Neural cell (in vitro differentiated cells): ENCODE measurements around the gene FBXO10. TPM values are rescaled to one million over a fixed set of nuclear protein-coding genes. Genes with fewer than 3 reads are reported as not detected.

ENCODE experiments used
- H2AFZ ChIP-seq: fragments of 200-600, 300-800 bp; sonication (generic), shearing (Covaris generic); 2 replicates; pipeline ENCODE4 v1.6.0; 2014; ENCODE audit warnings: low read depth, mild to moderate bottlenecking, antibody characterized with exemption, low read length, moderate library complexity
- H3F3A ChIP-seq: fragments of 200-600 bp; shearing (Covaris generic); 2 replicates; pipeline ENCODE4 v1.6.1; 2016; ENCODE audit warnings: mild to moderate bottlenecking, moderate library complexity, mixed read lengths, antibody characterized with exemption, low read length; ENCODE audit not compliant: insufficient read depth, poor library complexity, severe bottlenecking
- H3K27ac ChIP-seq: fragments of 200-600, 300-800 bp; sonication (generic), shearing (Covaris generic); 2 replicates; pipeline ENCODE4 v1.5.1; 2014; ENCODE audit warnings: mild to moderate bottlenecking, low read length, moderate library complexity
- H3K27me3 ChIP-seq: fragments of 300-800, 200-600 bp; sonication (generic), shearing (Covaris generic); 2 replicates; pipeline ENCODE4 v1.6.0; 2014; ENCODE audit warnings: mild to moderate bottlenecking, low read depth, low read length, moderate library complexity; ENCODE audit not compliant: insufficient read depth
- H3K36me3 ChIP-seq: fragments of 300-800, 200-600 bp; sonication (generic), shearing (Covaris generic); 2 replicates; pipeline ENCODE4 v1.5.1; 2014; ENCODE audit warnings: mild to moderate bottlenecking, antibody characterized with exemption, low read length, moderate library complexity; ENCODE audit not compliant: insufficient read depth
- H3K4me2 ChIP-seq: fragments of 300-800, 200-600 bp; sonication (generic), shearing (Covaris generic); 2 replicates; pipeline ENCODE4 v1.6.0; 2014; ENCODE audit warnings: mild to moderate bottlenecking, low read length
- H3K4me3 ChIP-seq: fragments of 300-800, 200-600 bp; sonication (generic), shearing (Covaris generic); 2 replicates; pipeline ENCODE4 v1.5.1; 2014; ENCODE audit warnings: mild to moderate bottlenecking, low read length, moderate library complexity
- H3K79me2 ChIP-seq: fragments of 200-600 bp; shearing (Covaris generic); replicated peaks from 2 replicates; pipeline ENCODE4 v1.6.0; 2014; ENCODE audit warnings: mild to moderate bottlenecking, low read length, moderate library complexity; ENCODE audit not compliant: insufficient read depth
- H3K9ac ChIP-seq: fragments of 300-800, 200-600 bp; sonication (generic), shearing (Covaris generic); 2 replicates; pipeline ENCODE4 v1.6.1; 2016; ENCODE audit warnings: mild to moderate bottlenecking, low read length, mixed read lengths
- H3K9me2 ChIP-seq: fragments of 200-600 bp; shearing (Covaris generic); 2 replicates; pipeline ENCODE4 v1.6.1; 2016; ENCODE audit warnings: mild to moderate bottlenecking, low read length, mixed read lengths; ENCODE audit not compliant: insufficient read depth
- H3K9me3 ChIP-seq: fragments of 200-600, 300-800 bp; sonication (generic), shearing (Covaris generic); 2 replicates; pipeline ENCODE4 v1.6.1; 2016; ENCODE audit warnings: mild to moderate bottlenecking, mixed run types, low read length, moderate library complexity, mixed read lengths
- H4K20me1 ChIP-seq: fragments of 200-600 bp; shearing (Covaris generic); 2 replicates; pipeline ENCODE4 v1.6.1; 2016; ENCODE audit warnings: mild to moderate bottlenecking, mixed run types; ENCODE audit not compliant: insufficient read depth
- EP300 ChIP-seq: fragments of 450-650 bp; conservative IDR thresholded peaks from 2 replicates; pipeline ENCODE4 v1.6.1; 2014; ENCODE audit warnings: antibody characterized with exemption, mild to moderate bottlenecking, moderate library complexity; ENCODE audit not compliant: poor library complexity, severe bottlenecking
- EZH2 ChIP-seq: fragments of 200-600, 300-800 bp; shearing (Covaris generic), sonication (generic); IDR thresholded peaks from 2 replicates; pipeline ENCODE4 v1.6.1; 2014; ENCODE audit warnings: antibody characterized with exemption, low read length, borderline replicate concordance, mild to moderate bottlenecking; ENCODE audit not compliant: insufficient read depth, poor library complexity, severe bottlenecking
- MXI1 ChIP-seq: fragments of 450-650 bp; conservative IDR thresholded peaks from 2 replicates; pipeline ENCODE4 v1.6.1; 2014; ENCODE audit warnings: antibody characterized with exemption, mild to moderate bottlenecking; ENCODE audit not compliant: poor library complexity, severe bottlenecking
- POLR2AphosphoS5 ChIP-seq: IDR thresholded peaks from 2 replicates; pipeline ENCODE4 v1.6.1; 2012
- RAD21 ChIP-seq: fragments of 450-650 bp; conservative IDR thresholded peaks from 2 replicates; pipeline ENCODE4 v1.6.1; 2014; ENCODE audit warnings: antibody characterized with exemption, mild to moderate bottlenecking, moderate library complexity
- SMC3 ChIP-seq: fragments of 450-650 bp; conservative IDR thresholded peaks from 2 replicates; pipeline ENCODE4 v1.6.1; 2014; ENCODE audit warnings: antibody characterized with exemption, mild to moderate bottlenecking, moderate library complexity; ENCODE audit not compliant: poor library complexity
- TAF1 ChIP-seq: IDR thresholded peaks from 2 replicates; pipeline ENCODE4 v1.6.1; 2012; ENCODE audit warnings: low read depth
- polyA plus RNA-seq: library from polyadenylated mRNA; depleted of rRNA; stranded (reverse); fragments of >200 nt; gene quantifications from 2 replicates; pipeline ENCODE4 v1.2.3, GENCODE V29; 2014
- TF ChIP-seq, protein P1 (sequence below): fragments of 450-650 bp; IDR thresholded peaks from 2 replicates; pipeline ENCODE4 v1.5.1; 2014; ENCODE audit warnings: antibody characterized with exemption, mild to moderate bottlenecking, moderate library complexity; ENCODE audit not compliant: poor library complexity, severe bottlenecking
- TF ChIP-seq, protein P2 (sequence below): IDR thresholded peaks from 2 replicates; pipeline ENCODE4 v1.6.1; 2012; ENCODE audit warnings: borderline replicate concordance

Gene FBXO10
- polyA plus RNA-seq, 1 donor from 2014 or later, result 16.0 TPM

DNA sequence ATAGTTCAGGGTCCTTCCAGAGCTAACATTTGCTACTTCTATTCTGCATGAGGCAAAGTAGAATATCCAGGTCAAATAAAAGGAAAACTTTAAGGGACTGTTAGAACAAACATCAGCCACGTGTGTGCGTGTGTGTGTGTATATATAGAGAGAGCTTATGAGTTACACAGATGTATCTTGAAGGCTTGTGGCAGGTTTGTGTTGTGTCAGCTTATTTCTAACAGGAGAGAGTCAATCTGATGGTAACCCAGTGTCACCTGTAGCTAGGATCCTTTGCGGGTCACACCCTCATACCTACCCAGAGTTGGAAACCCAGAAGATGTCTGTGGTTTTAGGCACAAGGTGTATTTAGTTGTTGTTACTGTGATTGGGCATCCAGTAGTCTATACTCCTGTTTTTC, 77.7 kb downstream of the FBXO10 start:
- Histone ChIP-seq H3K27ac (no peak overlapping the region), H3K4me3 (no peak overlapping the region), H3K4me2 (no peak overlapping the region), H3K79me2 (no peaks in the 10 kb centered on the region), H3K9me2 (no peaks in the 10 kb centered on the region), H4K20me1 (no peaks in the 10 kb centered on the region), H3K27me3 (no peaks in the 10 kb centered on the region), H3F3A (no peaks in the 10 kb centered on the region), H2AFZ (no peak overlapping the region), H3K9ac (no peak overlapping the region), H3K36me3 (no peaks in the 10 kb centered on the region), H3K9me3 (no peaks in the 10 kb centered on the region)
- TF ChIP-seq RAD21 (no peak), TAF1 (no peak), EZH2 (no peak)
- TF ChIP-seq, protein P1, sequence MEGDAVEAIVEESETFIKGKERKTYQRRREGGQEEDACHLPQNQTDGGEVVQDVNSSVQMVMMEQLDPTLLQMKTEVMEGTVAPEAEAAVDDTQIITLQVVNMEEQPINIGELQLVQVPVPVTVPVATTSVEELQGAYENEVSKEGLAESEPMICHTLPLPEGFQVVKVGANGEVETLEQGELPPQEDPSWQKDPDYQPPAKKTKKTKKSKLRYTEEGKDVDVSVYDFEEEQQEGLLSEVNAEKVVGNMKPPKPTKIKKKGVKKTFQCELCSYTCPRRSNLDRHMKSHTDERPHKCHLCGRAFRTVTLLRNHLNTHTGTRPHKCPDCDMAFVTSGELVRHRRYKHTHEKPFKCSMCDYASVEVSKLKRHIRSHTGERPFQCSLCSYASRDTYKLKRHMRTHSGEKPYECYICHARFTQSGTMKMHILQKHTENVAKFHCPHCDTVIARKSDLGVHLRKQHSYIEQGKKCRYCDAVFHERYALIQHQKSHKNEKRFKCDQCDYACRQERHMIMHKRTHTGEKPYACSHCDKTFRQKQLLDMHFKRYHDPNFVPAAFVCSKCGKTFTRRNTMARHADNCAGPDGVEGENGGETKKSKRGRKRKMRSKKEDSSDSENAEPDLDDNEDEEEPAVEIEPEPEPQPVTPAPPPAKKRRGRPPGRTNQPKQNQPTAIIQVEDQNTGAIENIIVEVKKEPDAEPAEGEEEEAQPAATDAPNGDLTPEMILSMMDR, result no peak

DNA sequence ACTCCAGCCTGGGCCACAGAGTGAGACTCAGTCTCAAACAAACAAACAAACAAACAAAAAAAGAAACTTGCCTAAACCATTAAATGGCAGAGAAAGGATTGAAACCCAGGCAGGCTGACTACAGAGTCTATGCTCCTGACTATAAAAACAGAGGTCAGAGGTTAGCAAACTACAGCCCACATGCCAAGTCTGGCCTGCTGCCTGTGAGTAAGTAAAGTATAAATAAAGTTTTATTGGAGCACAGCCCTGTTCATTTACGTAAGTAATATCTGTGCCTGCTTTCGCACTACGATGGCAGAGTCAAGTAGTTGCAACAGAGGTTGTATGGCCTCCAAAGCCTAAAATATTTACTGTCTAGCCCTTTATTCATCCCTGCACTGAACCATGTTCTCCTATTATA, 78.9 kb downstream of the FBXO10 start:
- H3K4me3 ChIP-seq, result no peak overlapping the region
- H3K9me2 ChIP-seq, result no peaks in the 10 kb centered on the region
- H3K4me2 ChIP-seq, result no peak overlapping the region
- no peaks in the 10 kb centered on the region for H3F3A ChIP-seq
- H3K36me3 ChIP-seq, result no peaks in the 10 kb centered on the region
- no peaks in the 10 kb centered on the region for H3K79me2 ChIP-seq
- H2AFZ ChIP-seq, result no peak overlapping the region
- no peaks in the 10 kb centered on the region for H3K9me3 ChIP-seq
- H3K27me3 ChIP-seq, result no peaks in the 10 kb centered on the region
- no peaks in the 10 kb centered on the region for H4K20me1 ChIP-seq
- no peak overlapping the region for H3K27ac ChIP-seq
- TF ChIP-seq SMC3 (no peak), RAD21 (no peak), EP300 (no peak), EZH2 (no peak), POLR2AphosphoS5 (no peak), TAF1 (no peak), MXI1 (no peak)
- TF ChIP-seq, protein P1, result no peak
- TF ChIP-seq, protein P2, sequence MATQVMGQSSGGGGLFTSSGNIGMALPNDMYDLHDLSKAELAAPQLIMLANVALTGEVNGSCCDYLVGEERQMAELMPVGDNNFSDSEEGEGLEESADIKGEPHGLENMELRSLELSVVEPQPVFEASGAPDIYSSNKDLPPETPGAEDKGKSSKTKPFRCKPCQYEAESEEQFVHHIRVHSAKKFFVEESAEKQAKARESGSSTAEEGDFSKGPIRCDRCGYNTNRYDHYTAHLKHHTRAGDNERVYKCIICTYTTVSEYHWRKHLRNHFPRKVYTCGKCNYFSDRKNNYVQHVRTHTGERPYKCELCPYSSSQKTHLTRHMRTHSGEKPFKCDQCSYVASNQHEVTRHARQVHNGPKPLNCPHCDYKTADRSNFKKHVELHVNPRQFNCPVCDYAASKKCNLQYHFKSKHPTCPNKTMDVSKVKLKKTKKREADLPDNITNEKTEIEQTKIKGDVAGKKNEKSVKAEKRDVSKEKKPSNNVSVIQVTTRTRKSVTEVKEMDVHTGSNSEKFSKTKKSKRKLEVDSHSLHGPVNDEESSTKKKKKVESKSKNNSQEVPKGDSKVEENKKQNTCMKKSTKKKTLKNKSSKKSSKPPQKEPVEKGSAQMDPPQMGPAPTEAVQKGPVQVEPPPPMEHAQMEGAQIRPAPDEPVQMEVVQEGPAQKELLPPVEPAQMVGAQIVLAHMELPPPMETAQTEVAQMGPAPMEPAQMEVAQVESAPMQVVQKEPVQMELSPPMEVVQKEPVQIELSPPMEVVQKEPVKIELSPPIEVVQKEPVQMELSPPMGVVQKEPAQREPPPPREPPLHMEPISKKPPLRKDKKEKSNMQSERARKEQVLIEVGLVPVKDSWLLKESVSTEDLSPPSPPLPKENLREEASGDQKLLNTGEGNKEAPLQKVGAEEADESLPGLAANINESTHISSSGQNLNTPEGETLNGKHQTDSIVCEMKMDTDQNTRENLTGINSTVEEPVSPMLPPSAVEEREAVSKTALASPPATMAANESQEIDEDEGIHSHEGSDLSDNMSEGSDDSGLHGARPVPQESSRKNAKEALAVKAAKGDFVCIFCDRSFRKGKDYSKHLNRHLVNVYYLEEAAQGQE, result no peak
- H3K9ac ChIP-seq, result no peak overlapping the region
